GM12872 (cell line): ENCODE results near the gene ABCG4.

Experiments used
- TF ChIP-seq, protein P1 (sequence below): IDR thresholded peaks from 3 replicates; pipeline ENCODE4 v1.5.1; 2011; ENCODE audit warnings: low read depth, mild to moderate bottlenecking, low read length, moderate library complexity; ENCODE audit not compliant: insufficient read depth

The ABCG4 gene

DNA sequence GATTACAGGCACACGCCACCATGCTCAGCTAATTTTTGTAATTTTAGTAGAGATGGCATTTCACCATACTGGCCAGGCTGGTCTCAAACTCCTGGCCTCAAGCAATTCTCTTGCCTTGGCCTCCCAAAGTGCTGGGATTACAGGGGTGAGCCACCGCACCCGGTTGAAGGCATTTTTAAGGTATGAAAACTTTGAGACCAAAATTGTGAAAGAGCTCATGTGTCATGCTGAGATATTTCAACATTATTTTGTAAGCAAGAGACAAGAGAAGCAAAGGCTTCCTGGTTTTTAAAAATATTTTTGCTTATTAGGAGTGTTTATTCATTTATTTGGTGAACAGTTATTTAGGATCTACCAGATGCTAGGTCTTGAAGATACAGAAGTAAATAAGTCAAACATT is 43.3 kb downstream of the ABCG4 start:
- TF ChIP-seq, protein P1, sequence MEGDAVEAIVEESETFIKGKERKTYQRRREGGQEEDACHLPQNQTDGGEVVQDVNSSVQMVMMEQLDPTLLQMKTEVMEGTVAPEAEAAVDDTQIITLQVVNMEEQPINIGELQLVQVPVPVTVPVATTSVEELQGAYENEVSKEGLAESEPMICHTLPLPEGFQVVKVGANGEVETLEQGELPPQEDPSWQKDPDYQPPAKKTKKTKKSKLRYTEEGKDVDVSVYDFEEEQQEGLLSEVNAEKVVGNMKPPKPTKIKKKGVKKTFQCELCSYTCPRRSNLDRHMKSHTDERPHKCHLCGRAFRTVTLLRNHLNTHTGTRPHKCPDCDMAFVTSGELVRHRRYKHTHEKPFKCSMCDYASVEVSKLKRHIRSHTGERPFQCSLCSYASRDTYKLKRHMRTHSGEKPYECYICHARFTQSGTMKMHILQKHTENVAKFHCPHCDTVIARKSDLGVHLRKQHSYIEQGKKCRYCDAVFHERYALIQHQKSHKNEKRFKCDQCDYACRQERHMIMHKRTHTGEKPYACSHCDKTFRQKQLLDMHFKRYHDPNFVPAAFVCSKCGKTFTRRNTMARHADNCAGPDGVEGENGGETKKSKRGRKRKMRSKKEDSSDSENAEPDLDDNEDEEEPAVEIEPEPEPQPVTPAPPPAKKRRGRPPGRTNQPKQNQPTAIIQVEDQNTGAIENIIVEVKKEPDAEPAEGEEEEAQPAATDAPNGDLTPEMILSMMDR = no peak

DNA sequence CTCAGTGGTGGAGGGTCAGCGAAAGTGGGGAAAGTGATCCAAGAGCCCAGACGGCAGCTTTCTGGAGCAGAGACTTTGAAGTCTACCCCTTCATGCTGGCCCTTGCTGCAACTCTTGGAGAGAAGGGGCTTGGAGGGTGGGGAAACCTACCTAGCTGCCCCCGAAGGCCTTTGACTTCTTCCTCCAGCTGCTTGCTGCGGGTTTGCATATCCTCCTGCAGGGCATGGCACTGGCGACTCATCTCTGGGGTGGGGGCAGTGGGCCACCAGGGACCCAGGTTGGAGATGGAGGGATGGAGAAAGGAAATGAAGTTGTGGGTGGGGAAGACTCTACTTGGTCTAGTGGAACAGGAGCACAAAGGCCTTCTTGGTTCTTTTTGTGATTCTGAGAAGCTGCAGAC is 44.1 kb downstream of the ABCG4 start:
- TF ChIP-seq, protein P1 = no peak

DNA sequence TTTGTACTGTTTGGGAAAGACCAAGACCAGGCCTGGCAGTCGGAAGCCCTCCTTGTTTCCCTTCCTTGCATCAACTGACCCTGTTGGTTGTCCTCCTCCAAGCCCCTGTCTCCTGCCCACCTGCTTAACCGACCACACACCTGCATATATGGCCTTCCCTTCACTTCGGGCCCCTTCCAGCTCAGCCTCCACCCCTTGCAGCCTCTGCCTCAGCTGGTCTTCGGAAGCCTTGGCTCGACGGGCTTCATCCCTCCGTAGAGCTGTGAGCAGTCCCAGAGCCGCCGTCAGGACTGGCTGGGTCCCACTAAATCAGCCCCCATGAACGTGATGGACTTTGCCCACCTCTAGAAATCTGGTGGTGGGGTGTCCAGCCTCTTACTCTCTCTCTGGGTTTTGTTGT is 44.8 kb downstream of the ABCG4 start:
- TF ChIP-seq, protein P1 = no peak

DNA sequence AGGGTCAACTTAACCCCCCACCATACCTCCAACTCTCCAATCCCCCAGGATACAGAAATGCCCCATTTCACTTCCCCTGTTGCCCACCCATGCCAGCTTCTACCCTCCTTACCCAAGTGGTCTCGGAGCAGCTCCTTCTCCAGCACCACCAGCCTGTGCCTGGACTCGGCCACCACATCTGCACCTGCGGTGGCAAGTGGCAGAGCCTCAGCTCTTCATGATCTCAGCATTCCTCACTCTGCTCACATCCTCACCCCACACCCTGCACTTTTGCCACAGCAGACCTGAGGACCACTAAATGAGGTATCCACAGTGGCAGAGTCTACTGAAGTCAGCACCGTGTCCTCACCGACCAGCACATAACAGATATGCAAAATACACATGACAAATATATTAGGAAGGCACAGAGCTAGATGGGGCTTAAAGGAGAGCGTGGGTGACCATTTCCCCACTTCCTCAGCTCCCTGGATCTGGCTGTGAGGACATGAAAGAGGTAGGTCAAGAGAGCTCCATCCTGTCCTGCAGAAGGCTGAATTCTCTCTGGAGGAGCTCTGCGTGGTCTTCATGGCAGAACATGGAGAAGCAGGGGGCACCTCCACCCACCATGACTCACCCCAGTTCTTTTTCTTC is 46.1 kb downstream of the ABCG4 start:
- TF ChIP-seq, protein P1 = no peak

DNA sequence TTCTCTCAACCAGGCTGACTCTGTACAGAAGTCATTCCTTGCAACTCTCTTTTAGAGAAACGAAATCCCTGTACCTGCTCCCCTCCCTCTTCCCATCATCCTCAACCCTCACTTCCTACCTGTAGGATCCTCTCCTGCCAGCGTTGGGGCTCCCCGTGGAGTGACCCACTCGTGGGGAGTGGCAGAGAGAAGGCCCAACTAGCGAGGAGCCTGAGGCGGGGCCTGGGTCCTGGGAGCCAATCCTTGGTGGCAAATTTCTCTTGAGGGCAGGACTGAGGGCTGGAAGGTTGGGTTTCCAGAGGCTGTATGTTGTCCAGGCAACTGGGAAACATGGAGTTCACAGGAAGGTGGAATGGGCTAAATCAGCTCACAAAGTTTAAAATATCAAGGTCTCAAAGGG is 46.8 kb downstream of the ABCG4 start:
- TF ChIP-seq, protein P1 = no peak

DNA sequence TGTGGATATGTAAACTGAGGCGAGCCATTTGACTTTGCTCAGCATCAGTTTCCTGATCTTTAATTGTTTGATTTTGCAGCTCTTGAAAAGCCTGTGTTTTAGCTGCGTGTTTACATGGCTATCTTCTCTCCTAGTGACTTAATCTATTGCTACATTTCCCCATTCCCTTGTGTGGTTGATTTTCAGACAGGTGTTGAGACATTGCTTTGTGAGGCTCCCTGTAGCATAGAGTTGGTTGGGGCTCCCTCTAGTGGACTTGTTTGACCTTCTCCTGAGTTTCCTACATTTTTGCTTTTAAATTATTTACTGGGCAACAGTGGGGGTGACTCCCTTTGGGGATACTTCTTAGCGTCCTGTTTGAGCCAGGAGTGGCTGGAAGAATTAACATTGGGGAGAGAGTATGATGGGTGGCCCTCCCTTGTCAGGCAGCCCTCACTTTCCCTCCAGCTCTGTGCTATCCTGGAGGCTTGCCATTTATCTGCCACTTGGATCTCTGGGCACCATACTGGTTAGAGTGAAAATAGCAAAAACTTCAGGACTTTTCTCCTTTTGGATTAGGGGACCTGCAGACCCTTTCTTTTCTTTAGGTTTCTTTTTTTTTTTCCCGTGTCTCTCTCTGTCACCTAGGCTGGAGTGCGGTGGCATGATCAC is 48.1 kb downstream of the ABCG4 start:
- TF ChIP-seq, protein P1 = peak; percentile 80

DNA sequence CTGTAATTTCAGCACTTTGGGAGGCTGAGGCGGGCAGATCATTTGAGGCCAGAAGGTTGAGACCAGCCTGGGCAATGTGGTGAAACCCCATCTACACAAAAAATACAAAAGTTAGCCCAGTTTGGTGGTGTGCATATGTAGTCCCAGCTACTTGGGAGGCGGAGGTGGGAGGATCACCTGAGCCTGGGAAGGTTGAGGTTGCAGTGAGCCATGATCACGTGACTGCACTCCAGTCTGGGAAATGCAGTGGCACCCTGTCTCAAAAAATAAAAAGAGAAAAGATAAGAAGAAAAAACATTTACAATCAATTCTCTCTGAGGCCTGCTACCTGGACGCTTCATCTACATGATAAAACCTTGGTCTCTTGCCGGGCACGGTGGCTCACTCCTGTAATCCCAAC is 50.1 kb downstream of the ABCG4 start:
- TF ChIP-seq, protein P1 = no peak
